Measurements from ENCODE around the gene EP300.

Gene EP300

DNA sequence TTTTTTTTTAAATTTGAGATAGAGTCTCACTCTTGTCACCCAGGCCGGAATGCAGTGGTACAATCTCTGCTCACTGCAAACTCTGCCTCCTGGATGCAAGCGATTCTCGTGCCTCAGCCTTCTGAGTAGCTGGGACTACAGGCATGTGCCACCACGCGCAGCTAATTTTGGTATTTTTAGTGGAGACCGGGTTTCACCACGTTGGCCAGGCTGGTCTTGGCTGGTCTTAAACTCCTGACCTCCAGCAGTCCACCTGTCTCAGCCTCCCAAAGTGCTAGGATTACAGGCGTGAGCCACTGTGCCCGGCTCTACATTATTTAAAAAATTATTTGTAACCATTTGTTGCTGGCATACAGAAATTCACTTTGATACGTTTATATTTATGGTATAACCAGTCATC, 18.6 kb downstream of the EP300 start:
- CTCF ChIA-PET, result interaction anchor here (0.6 to 0.7 kb wide), 2 partner anchors 15 to 407 kb away, joined by 4 to 5 read pairs; no protein-coding TSS in a partner anchor
- POLR2A ChIA-PET, result no interaction called here
- peaks cover 30 to 34% of the 10 kb centered on the region in 2 experiments; a peak in 2 of 3 replicates for H3K36me3 ChIP-seq (ENCODE audit: control insufficient read depth in 2 of 2, insufficient read depth in 1 of 2, low read length in 2 of 2)

More for the DNA sequence above, 18.6 kb downstream of the EP300 start:
- no peak overlapping the region for H3K27ac ChIP-seq (ENCODE audit: extremely low read depth, low read depth, low read length)
- no peak overlapping the region for H3K4me3 ChIP-seq (ENCODE audit: low read depth, low read length)
- peaks cover under 1% of the 10 kb centered on the region for H3K4me1 ChIP-seq (ENCODE audit: control insufficient read depth, insufficient read depth, low read length)
- no peak for TF ChIP-seq TRIM28 (IDR thresholded peaks at IDR 0.05; ENCODE audit: borderline replicate concordance, low read length)
- TF ChIP-seq, protein P1, sequence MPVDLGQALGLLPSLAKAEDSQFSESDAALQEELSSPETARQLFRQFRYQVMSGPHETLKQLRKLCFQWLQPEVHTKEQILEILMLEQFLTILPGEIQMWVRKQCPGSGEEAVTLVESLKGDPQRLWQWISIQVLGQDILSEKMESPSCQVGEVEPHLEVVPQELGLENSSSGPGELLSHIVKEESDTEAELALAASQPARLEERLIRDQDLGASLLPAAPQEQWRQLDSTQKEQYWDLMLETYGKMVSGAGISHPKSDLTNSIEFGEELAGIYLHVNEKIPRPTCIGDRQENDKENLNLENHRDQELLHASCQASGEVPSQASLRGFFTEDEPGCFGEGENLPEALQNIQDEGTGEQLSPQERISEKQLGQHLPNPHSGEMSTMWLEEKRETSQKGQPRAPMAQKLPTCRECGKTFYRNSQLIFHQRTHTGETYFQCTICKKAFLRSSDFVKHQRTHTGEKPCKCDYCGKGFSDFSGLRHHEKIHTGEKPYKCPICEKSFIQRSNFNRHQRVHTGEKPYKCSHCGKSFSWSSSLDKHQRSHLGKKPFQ (tag by site-specific recombination; IDR thresholded peaks at IDR 0.05), result no peak
- TF ChIP-seq ZNF184 (tag by site-specific recombination; IDR thresholded peaks at IDR 0.05), result no peak
- no peak for TF ChIP-seq ZNF214 (tag by site-specific recombination; IDR thresholded peaks at IDR 0.05; ENCODE audit: borderline replicate concordance)
- TF ChIP-seq ZNF311 (tag by site-specific recombination; IDR thresholded peaks at IDR 0.05; ENCODE audit: borderline replicate concordance), result no peak
- TF ChIP-seq, protein P2, sequence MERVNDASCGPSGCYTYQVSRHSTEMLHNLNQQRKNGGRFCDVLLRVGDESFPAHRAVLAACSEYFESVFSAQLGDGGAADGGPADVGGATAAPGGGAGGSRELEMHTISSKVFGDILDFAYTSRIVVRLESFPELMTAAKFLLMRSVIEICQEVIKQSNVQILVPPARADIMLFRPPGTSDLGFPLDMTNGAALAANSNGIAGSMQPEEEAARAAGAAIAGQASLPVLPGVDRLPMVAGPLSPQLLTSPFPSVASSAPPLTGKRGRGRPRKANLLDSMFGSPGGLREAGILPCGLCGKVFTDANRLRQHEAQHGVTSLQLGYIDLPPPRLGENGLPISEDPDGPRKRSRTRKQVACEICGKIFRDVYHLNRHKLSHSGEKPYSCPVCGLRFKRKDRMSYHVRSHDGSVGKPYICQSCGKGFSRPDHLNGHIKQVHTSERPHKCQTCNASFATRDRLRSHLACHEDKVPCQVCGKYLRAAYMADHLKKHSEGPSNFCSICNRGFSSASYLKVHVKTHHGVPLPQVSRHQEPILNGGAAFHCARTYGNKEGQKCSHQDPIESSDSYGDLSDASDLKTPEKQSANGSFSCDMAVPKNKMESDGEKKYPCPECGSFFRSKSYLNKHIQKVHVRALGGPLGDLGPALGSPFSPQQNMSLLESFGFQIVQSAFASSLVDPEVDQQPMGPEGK (tag by site-specific recombination; IDR thresholded peaks at IDR 0.05), result no peak
- TF ChIP-seq GFI1B (tag by site-specific recombination; IDR thresholded peaks at IDR 0.05), result no peak
- TF ChIP-seq ZFP3 (tag by site-specific recombination; IDR thresholded peaks at IDR 0.05; ENCODE audit: low read depth), result no peak
- TF ChIP-seq ZNF169 (tag by site-specific recombination; IDR thresholded peaks at IDR 0.05), result no peak
- no peak for TF ChIP-seq ZNF175 (tag by site-specific recombination; IDR thresholded peaks at IDR 0.05)
- no peak for TF ChIP-seq ZNF416 (tag by site-specific recombination; IDR thresholded peaks at IDR 0.05)
- no peak for TF ChIP-seq ZNF2 (tag by site-specific recombination; IDR thresholded peaks at IDR 0.05)
- TF ChIP-seq, protein P3, sequence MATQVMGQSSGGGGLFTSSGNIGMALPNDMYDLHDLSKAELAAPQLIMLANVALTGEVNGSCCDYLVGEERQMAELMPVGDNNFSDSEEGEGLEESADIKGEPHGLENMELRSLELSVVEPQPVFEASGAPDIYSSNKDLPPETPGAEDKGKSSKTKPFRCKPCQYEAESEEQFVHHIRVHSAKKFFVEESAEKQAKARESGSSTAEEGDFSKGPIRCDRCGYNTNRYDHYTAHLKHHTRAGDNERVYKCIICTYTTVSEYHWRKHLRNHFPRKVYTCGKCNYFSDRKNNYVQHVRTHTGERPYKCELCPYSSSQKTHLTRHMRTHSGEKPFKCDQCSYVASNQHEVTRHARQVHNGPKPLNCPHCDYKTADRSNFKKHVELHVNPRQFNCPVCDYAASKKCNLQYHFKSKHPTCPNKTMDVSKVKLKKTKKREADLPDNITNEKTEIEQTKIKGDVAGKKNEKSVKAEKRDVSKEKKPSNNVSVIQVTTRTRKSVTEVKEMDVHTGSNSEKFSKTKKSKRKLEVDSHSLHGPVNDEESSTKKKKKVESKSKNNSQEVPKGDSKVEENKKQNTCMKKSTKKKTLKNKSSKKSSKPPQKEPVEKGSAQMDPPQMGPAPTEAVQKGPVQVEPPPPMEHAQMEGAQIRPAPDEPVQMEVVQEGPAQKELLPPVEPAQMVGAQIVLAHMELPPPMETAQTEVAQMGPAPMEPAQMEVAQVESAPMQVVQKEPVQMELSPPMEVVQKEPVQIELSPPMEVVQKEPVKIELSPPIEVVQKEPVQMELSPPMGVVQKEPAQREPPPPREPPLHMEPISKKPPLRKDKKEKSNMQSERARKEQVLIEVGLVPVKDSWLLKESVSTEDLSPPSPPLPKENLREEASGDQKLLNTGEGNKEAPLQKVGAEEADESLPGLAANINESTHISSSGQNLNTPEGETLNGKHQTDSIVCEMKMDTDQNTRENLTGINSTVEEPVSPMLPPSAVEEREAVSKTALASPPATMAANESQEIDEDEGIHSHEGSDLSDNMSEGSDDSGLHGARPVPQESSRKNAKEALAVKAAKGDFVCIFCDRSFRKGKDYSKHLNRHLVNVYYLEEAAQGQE (tag by site-specific recombination; IDR thresholded peaks at IDR 0.05), result no peak
- no peak for TF ChIP-seq ZNF248 (tag by site-specific recombination; IDR thresholded peaks at IDR 0.05)
- no peak for TF ChIP-seq ZNF768 (tag by site-specific recombination; IDR thresholded peaks at IDR 0.05)
- no peak for TF ChIP-seq ZNF660 (tag by site-specific recombination; IDR thresholded peaks at IDR 0.05)
- TF ChIP-seq ZNF704 (tag by site-specific recombination; IDR thresholded peaks at IDR 0.05), result no peak
- TF ChIP-seq, protein P4, sequence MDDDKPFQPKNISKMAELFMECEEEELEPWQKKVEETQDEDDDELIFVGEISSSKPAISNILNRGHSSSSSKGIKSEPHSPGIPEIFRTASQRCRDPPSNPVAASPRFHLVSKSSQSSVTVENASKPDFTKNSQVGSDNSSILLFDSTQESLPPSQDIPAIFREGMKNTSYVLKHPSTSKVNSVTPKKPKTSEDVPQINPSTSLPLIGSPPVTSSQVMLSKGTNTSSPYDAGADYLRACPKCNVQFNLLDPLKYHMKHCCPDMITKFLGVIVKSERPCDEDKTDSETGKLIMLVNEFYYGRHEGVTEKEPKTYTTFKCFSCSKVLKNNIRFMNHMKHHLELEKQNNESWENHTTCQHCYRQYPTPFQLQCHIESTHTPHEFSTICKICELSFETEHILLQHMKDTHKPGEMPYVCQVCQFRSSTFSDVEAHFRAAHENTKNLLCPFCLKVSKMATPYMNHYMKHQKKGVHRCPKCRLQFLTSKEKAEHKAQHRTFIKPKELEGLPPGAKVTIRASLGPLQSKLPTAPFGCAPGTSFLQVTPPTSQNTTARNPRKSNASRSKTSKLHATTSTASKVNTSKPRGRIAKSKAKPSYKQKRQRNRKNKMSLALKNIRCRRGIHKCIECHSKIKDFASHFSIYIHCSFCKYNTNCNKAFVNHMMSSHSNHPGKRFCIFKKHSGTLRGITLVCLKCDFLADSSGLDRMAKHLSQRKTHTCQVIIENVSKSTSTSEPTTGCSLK (tag by site-specific recombination; IDR thresholded peaks at IDR 0.05), result no peak
- no peak for TF ChIP-seq ZNF423 (tag by site-specific recombination; IDR thresholded peaks at IDR 0.05)
- no peak for TF ChIP-seq ZNF707 (tag by site-specific recombination; IDR thresholded peaks at IDR 0.05)
- no peaks in the 10 kb centered on the region for H3K9me3 ChIP-seq (ENCODE audit: control insufficient read depth, insufficient read depth, low read depth, low read length)

Measured in HEK293 (cell line).